Neural progenitor cell (in vitro differentiated cells): Measurements from ENCODE around the gene TLE5.
A peak's percentile ranks its signal among the peaks of the same experiment; 100 is the strongest.

Experiments
- CTCF ChIP-seq: fragments of 200-600 bp; sonication (generic); IDR thresholded peaks from 2 replicates; pipeline ENCODE4 v1.5.1; 2017; ENCODE audit warnings: antibody characterized with exemption, mild to moderate bottlenecking
- EZH2 ChIP-seq: fragments of 200-600 bp; sonication (generic); IDR thresholded peaks from 2 replicates; pipeline ENCODE4 v1.6.1; 2017; ENCODE audit warnings: antibody characterized with exemption, mild to moderate bottlenecking, moderate library complexity
- EZH2phosphoT487 ChIP-seq: fragments of 200-600 bp; sonication (generic); IDR thresholded peaks from 2 replicates; pipeline ENCODE4 v1.6.1; 2017; ENCODE audit warnings: antibody characterized with exemption

DNA sequence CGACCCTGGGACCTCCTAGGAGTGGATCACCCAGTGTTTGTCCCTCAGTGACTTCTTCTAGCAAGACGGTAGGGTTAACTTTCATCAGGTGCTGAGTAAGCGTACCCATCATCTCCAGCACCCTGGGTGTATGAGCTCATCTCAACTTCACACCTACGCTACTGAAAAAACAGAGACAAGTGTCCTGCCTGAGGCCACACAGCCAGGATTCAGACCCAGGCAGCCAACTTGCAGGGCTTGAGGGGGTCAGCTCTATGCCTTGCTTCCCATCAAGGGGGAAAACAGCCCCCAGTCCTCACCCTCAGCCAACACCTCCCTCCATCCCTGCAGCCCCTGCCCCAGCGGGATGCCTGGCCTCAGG lies 37.8 kb downstream of the TLE5 start:
- TF ChIP-seq CTCF (no peak), EZH2phosphoT487 (peak; percentile 19), EZH2 (no peak)
